PC-3 (cell line): Measurements from ENCODE around the gene CLEC11A.

ENCODE experiments used
- CTCF ChIP-seq: fragments of 300-600 bp; sonication (generic); conservative IDR thresholded peaks from 2 replicates; pipeline ENCODE4 v1.5.1; 2017; ENCODE audit warnings: antibody characterized with exemption, low read depth, mild to moderate bottlenecking, low read length
- EZH2 ChIP-seq: fragments of 300-600 bp; sonication (generic); IDR thresholded peaks from one replicate; pipeline ENCODE4 v1.6.1; 2017; ENCODE audit warnings: antibody characterized with exemption, mild to moderate bottlenecking, low read length; ENCODE audit not compliant: unreplicated experiment
- EZH2phosphoT487 ChIP-seq: fragments of 300-600 bp; sonication (generic); IDR thresholded peaks from 2 replicates; pipeline ENCODE4 v1.6.1; 2018; ENCODE audit warnings: mild to moderate bottlenecking, antibody characterized with exemption, low read length, borderline replicate concordance

DNA sequence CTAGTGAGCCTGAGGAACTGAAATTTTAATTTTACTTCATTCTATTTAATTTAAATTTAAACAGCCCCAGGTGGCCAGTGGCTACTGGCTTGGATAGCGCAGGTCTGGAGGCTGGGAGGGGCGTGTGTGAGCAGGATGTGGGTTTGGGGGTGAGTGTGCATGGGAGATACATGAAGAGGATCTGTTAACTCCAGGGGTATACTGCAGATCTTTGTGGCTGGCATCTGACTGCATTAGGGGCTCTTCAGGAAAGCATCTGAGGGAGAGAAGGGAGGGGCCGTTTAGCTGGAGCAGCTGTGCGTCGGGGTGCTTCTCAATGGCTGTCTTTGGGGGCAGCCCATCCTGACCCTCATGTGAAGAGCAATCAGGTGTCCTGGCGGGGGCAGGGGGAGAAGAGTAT lies 10.3 kb upstream of the CLEC11A start:
- no peak for TF ChIP-seq CTCF
- TF ChIP-seq EZH2, result no peak
- no peak for TF ChIP-seq EZH2phosphoT487
